GM12872 (cell line): ENCODE data around the gene HEPACAM.

Experiments
- TF ChIP-seq, protein P1 (sequence below): IDR thresholded peaks from 3 replicates; pipeline ENCODE4 v1.5.1; 2011; ENCODE audit warnings: low read depth, mild to moderate bottlenecking, low read length, moderate library complexity; ENCODE audit not compliant: insufficient read depth

HEPACAM gene

DNA sequence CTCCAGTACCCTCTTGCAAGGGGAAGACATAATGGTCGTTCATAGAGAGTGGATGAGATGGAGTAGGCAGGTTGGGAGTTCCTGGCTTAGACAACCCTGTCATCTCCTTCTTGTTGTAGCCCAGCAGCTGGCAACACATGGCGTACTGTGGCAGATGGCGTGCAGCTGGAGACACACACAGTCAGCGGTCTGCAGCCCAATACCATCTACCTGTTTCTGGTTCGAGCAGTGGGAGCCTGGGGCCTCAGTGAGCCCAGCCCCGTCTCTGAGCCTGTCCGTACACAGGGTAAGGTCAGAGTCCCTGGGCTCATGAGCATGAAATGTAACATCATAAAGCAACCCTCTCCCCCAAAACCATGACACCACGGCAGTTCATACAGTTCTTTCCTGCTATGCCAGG is 61.9 kb downstream of the HEPACAM start:
- TF ChIP-seq, protein P1, sequence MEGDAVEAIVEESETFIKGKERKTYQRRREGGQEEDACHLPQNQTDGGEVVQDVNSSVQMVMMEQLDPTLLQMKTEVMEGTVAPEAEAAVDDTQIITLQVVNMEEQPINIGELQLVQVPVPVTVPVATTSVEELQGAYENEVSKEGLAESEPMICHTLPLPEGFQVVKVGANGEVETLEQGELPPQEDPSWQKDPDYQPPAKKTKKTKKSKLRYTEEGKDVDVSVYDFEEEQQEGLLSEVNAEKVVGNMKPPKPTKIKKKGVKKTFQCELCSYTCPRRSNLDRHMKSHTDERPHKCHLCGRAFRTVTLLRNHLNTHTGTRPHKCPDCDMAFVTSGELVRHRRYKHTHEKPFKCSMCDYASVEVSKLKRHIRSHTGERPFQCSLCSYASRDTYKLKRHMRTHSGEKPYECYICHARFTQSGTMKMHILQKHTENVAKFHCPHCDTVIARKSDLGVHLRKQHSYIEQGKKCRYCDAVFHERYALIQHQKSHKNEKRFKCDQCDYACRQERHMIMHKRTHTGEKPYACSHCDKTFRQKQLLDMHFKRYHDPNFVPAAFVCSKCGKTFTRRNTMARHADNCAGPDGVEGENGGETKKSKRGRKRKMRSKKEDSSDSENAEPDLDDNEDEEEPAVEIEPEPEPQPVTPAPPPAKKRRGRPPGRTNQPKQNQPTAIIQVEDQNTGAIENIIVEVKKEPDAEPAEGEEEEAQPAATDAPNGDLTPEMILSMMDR = no peak

DNA sequence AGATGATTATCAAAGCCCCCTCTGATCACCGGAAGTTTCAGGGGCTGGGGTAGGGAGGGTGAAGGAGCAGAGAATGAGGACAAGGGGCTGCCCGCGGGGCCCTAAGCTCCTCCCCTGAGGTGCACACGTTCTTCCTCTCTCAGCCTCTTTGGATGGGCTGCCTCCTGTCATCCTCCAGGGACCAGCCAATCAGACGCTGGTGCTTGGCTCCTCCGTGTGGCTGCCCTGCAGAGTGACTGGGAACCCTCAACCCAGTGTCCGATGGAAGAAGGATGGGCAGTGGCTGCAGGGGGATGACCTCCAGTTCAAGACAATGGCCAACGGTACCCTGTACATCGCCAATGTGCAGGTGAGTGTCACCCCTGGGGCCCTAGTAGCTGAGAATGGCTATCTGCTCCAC is 63.1 kb downstream of the HEPACAM start:
- TF ChIP-seq, protein P1 = no peak

DNA sequence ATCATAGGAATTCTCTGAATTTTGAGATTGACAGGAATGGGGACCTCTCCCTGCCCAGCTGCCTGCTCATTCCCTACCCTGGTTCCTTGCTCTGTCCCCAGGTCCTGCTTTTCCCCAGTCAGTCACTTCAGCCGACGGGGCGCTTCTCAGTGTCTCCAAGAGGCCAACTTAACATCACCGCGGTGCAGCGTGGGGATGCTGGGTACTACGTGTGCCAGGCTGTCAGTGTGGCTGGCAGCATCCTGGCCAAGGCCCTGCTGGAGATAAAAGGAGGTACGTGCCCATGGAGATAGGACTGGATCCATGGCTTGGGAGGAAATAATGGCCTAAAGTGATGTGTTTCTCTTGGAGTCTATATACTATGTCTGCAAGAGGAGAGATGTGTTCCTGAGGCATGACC is 63.6 kb downstream of the HEPACAM start:
- TF ChIP-seq, protein P1 = no peak

DNA sequence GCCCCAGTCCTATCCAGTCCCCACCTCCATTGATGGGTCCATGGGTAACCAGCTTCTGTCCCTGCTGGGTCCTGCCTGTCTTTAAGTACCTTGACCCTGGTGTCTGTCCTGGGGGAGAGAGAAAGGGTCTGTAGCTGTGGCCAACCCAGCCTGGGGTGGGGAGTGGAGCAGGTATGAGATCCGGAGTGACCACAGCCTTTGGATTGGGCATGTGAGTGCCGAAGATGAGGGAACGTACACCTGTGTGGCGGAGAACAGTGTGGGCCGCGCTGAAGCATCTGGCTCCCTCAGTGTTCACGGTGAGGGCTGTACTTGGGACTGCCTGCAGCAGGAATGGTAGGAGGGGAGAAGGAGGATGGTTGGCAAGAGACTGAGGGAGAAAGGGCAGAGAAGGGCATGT is 65.4 kb downstream of the HEPACAM start:
- TF ChIP-seq, protein P1 = no peak

- TF ChIP-seq, protein P1 = no peak
Observed at GRCh38 chr11:124869856-124870387, 65.9 kb downstream of the HEPACAM start.

- TF ChIP-seq, protein P1 = no peak
Observed at GRCh38 chr11:124869331-124869730, 66.5 kb downstream of the HEPACAM start.
